WERI-Rb-1 (cell line): ENCODE results near the gene CYP27B1.
"Not testable (repeated sequence)": the region's sequence is repeated elsewhere in the genome, so short reads cannot be mapped to it uniquely, and the experiment has no call there.

Experiments
- DNase-seq: peaks from one replicate; pipeline ENCODE4 v3.0.0-alpha.2; 2020
- H3K27ac ChIP-seq: fragments of 250-450 bp; sonication (Bioruptor Pico); 2 replicates; pipeline ENCODE4 v1.5.1; 2020; ENCODE audit warnings: mild to moderate bottlenecking, moderate library complexity
- H3K27me3 ChIP-seq: fragments of 250-450 bp; sonication (Bioruptor Pico); 2 replicates; pipeline ENCODE4 v1.5.1; 2021; ENCODE audit warnings: mild to moderate bottlenecking, low read depth, moderate library complexity; ENCODE audit not compliant: insufficient read depth, severe bottlenecking
- H3K36me3 ChIP-seq: fragments of 250-450 bp; sonication (Bioruptor Pico); 2 replicates; pipeline ENCODE4 v1.5.1; 2020; ENCODE audit warnings: mild to moderate bottlenecking, moderate library complexity
- H3K4me3 ChIP-seq: 2 replicates; pipeline ENCODE4 v1.5.1; 2011; ENCODE audit warnings: low read depth, mild to moderate bottlenecking, control low read depth, low read length
- H3K9me3 ChIP-seq: fragments of 250-450 bp; sonication (Bioruptor Pico); 2 replicates; pipeline ENCODE4 v1.5.1; 2021; ENCODE audit warnings: mild to moderate bottlenecking, moderate library complexity; ENCODE audit not compliant: severe bottlenecking
- TF ChIP-seq, protein P1 (sequence below): IDR thresholded peaks from 2 replicates; pipeline ENCODE4 v1.5.1; 2011; ENCODE audit warnings: low read depth, mild to moderate bottlenecking, control low read depth, inconsistent platforms, low read length

Gene CYP27B1

GRCh38 chr12:57715786-57716185 is 51.1 kb downstream of the CYP27B1 start:
- Histone ChIP-seq H3K27ac (no peak overlapping the region), H3K9me3 (no peaks in the 10 kb centered on the region), H3K27me3 (no peaks in the 10 kb centered on the region), H3K4me3 (no peak overlapping the region), H3K36me3 (peaks cover 37% of the 10 kb centered on the region)
- TF ChIP-seq, protein P1, sequence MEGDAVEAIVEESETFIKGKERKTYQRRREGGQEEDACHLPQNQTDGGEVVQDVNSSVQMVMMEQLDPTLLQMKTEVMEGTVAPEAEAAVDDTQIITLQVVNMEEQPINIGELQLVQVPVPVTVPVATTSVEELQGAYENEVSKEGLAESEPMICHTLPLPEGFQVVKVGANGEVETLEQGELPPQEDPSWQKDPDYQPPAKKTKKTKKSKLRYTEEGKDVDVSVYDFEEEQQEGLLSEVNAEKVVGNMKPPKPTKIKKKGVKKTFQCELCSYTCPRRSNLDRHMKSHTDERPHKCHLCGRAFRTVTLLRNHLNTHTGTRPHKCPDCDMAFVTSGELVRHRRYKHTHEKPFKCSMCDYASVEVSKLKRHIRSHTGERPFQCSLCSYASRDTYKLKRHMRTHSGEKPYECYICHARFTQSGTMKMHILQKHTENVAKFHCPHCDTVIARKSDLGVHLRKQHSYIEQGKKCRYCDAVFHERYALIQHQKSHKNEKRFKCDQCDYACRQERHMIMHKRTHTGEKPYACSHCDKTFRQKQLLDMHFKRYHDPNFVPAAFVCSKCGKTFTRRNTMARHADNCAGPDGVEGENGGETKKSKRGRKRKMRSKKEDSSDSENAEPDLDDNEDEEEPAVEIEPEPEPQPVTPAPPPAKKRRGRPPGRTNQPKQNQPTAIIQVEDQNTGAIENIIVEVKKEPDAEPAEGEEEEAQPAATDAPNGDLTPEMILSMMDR, result no peak
- no peak for DNase-seq

DNA sequence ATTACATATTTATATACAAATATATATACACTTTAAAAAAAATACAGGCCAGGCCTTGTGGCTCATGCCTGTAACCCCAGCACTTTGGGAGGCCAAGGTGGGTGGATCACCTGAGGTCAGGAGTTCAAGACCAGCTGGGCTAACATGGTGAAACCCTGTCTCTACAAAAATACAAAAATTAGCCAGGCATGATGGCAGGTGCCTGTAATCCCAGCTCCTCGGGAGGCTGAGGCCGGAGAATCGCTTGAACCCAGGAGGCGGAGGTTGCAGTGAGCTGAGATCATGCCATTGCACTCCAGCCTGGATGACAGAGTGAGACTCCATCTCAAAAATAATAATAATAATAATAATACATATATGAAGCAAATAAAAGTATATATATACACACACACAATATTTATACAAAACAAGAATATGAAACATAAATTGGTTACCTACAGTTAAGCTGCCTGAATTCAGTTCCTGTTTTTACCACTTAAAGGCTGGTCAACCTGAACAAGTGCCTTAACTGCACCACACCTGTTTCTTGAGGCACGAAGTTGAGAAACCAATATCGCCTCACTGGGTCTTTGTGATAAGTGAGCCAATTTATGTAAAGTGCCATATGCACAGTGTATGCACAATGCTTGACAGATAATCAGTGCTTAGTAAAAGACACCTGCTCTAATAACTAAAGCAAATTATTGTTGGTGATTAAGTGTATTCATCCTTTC is 51.7 kb downstream of the CYP27B1 start:
- H3K36me3 ChIP-seq, result peaks cover 33% of the 10 kb centered on the region
- not testable (repeated sequence) for H3K27ac ChIP-seq, H3K4me3 ChIP-seq

DNA sequence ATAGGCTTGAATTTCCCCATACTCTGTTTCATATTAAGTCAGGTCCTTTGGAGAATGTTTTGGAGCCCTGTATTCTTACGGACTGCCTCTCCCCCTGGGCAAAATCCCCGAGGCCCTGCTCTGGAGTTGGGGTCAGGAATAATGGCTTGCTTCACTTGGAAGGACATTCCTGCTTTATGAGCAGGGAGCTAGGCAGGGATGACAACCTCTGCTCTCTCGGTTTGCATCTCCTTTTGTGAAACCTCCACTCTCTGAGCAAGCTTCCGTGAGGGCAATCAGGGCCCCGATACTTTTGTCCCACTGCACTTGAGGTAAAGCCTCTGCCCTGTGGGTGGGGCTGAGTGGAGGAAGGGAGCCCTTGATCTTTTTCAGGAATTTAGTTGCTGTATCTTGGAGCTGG is 53.7 kb downstream of the CYP27B1 start:
- Histone ChIP-seq H3K27me3 (no peaks in the 10 kb centered on the region), H3K9me3 (no peaks in the 10 kb centered on the region), H3K27ac (no peak overlapping the region), H3K4me3 (no peak overlapping the region), H3K36me3 (peaks cover 16% of the 10 kb centered on the region)
- no peak for DNase-seq
- TF ChIP-seq, protein P1, result no peak

More for the DNA sequence above, 51.7 kb downstream of the CYP27B1 start:
- not testable (repeated sequence) for DNase-seq, H3K27me3 ChIP-seq, H3K9me3 ChIP-seq

DNA sequence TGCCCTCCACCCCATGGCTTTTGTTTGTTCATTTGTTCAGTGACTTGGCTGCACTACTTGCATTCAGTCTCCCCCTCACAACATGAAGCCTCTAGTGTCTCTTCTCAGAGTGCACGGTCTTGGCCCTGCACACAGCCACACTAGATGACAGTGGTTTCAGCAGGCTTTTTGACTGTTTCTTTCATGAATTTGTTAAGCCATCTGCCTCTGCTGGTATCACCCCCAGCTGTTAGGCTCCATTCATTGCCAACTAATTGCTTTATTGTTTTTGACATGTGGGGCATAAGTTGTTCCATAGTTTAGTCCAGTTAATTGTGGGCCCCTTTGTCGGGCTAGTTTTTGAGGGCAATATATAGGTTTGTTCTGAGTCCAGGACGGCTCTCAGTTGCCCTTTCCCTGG is 54.2 kb downstream of the CYP27B1 start:
- no peak overlapping the region for H3K27ac ChIP-seq
- H3K4me3 ChIP-seq, result no peak overlapping the region
- TF ChIP-seq, protein P1, result no peak
- peaks cover 12% of the 10 kb centered on the region for H3K36me3 ChIP-seq
- H3K27me3 ChIP-seq, result no peaks in the 10 kb centered on the region
- DNase-seq, result no peak
- no peaks in the 10 kb centered on the region for H3K9me3 ChIP-seq
